B cell (primary cell): ENCODE measurements around the gene SDK1. TPM values are rescaled to one million over a fixed set of nuclear protein-coding genes. Genes with fewer than 3 reads are reported as not detected.

Experiments
- ATAC-seq: fragments of 200-7000 bp; cut with Tn5 transposase; one replicate; pipeline ENCODE4 v1.10.0; 2021; ENCODE audit warnings: low read depth, mild to moderate bottlenecking, moderate number of reproducible peaks, moderate library complexity
- CTCF ChIA-PET: fragments of 350-600 bp; sonication (Branson Sonifier 250); formaldehyde crosslinking; loops from one replicate; lab custom pipeline; 2021; ENCODE audit warnings: antibody characterized with exemption, inconsistent platforms; lab: Charles Lee
- POLR2A ChIA-PET: fragments of 350-600 bp; sonication (Branson Sonifier 250); formaldehyde crosslinking; loops from one replicate; lab custom pipeline; 2021; ENCODE audit warnings: antibody characterized with exemption; lab: Charles Lee
- DNase-seq: peaks from one replicate; pipeline ENCODE4 v3.0.0; 2013
- H2AFZ ChIP-seq: 2 replicates; pipeline ENCODE4 v1.6.1; 2012; ENCODE audit warnings: mild to moderate bottlenecking, low read depth, low read length; ENCODE audit not compliant: insufficient read depth, poor library complexity, severe bottlenecking
- H3K27ac ChIP-seq, 2 donors: 1 replicate in 1 of 2; 2 replicates in 1 of 2; pipeline ENCODE4 v1.5.1; 2012 to 2013; ENCODE audit warnings: low read length in 2 of 2, mild to moderate bottlenecking in 2 of 2, moderate library complexity in 1 of 2
- H3K27me3 ChIP-seq, 4 experiments: fragments of 200-600 bp in 1 of 4; sonication (generic) in 1 of 4; replicated peaks in 1 of 4; 1 replicate in 2 of 4; 2 replicates in 2 of 4; pipeline versions ENCODE4 v1.6.1 to v1.7.0; 2013 to 2016; ENCODE audit warnings: low read length in 3 of 4, mild to moderate bottlenecking in 2 of 4, mixed read lengths in 1 of 4, moderate library complexity in 1 of 4; ENCODE audit not compliant: insufficient read depth in 4 of 4, control insufficient read depth in 3 of 4; ENCODE audit errors: control extremely low read depth in 1 of 4
- H3K36me3 ChIP-seq, 2 experiments: replicated peaks in 1 of 2; 1 replicate in 1 of 2; 2 replicates in 1 of 2; pipeline versions ENCODE4 v1.6.1 to v1.7.1; 2013; ENCODE audit warnings: low read length in 1 of 2; ENCODE audit not compliant: insufficient read depth in 2 of 2, control insufficient read depth in 1 of 2; ENCODE audit errors: control extremely low read depth in 1 of 2, extremely low read depth in 1 of 2
- H3K4me1 ChIP-seq, 2 donors: fragments of 200-600 bp in 1 of 2; sonication (generic) in 1 of 2; 1 replicate in 1 of 2; 2 replicates in 1 of 2; pipeline versions ENCODE4 v1.5.1 to v1.6.1; 2013 to 2017; ENCODE audit warnings: low read length in 2 of 2; ENCODE audit not compliant: control insufficient read depth in 2 of 2, insufficient read depth in 2 of 2
- H3K4me2 ChIP-seq: replicated peaks from 2 replicates; pipeline ENCODE3; 2012; ENCODE audit warnings: mild to moderate bottlenecking, low read depth, low read length; ENCODE audit not compliant: poor library complexity, severe bottlenecking
- H3K4me3 ChIP-seq, 5 experiments: fragments of 200-600 bp in 1 of 5; sonication (generic) in 1 of 5; 1 replicate in 3 of 5; 2 replicates in 2 of 5; pipeline versions ENCODE4 v1.5.1 to v1.7.0; 2011 to 2016; ENCODE audit warnings: low read length in 4 of 5, mild to moderate bottlenecking in 4 of 5, low read depth in 2 of 5, control low read depth in 1 of 5, moderate library complexity in 1 of 5; ENCODE audit not compliant: insufficient read depth in 1 of 5; ENCODE audit errors: control extremely low read depth in 1 of 5, extremely low read depth in 1 of 5
- H3K79me2 ChIP-seq: fragments of 200-600 bp; sonication (generic); one replicate; pipeline ENCODE4 v1.6.0; 2016; ENCODE audit warnings: low read length; ENCODE audit not compliant: control insufficient read depth, insufficient read depth
- H3K9ac ChIP-seq: fragments of 200-600 bp; sonication (generic); 2 replicates; pipeline ENCODE4 v1.6.1; 2017; ENCODE audit warnings: mild to moderate bottlenecking, low read length, moderate library complexity
- H3K9me3 ChIP-seq, 3 donors: one replicate each; pipeline versions ENCODE4 v1.6.1 to v1.7.1; 2013; ENCODE audit warnings: low read length in 2 of 3; ENCODE audit not compliant: control insufficient read depth in 2 of 3, insufficient read depth in 1 of 3; ENCODE audit errors: control extremely low read depth in 1 of 3
- H4K20me1 ChIP-seq: 2 replicates; pipeline ENCODE4 v1.6.0; 2012; ENCODE audit warnings: mild to moderate bottlenecking, low read length; ENCODE audit not compliant: insufficient read depth, control insufficient read depth, poor library complexity, severe bottlenecking
- H3K27ac Mint-ChIP-seq: one replicate; pipeline ENCODE4 v1.8.0; 2021; ENCODE audit warnings: mixed read lengths
- H3K27me3 Mint-ChIP-seq: one replicate; pipeline ENCODE4 v1.8.0; 2021; ENCODE audit warnings: mixed read lengths
- H3K4me1 Mint-ChIP-seq: one replicate; pipeline ENCODE4 v1.8.0; 2021; ENCODE audit warnings: mixed read lengths
- H3K4me3 Mint-ChIP-seq: one replicate; pipeline ENCODE4 v1.8.0; 2021; ENCODE audit warnings: mixed read lengths
- H3K9me3 Mint-ChIP-seq: one replicate; pipeline ENCODE4 v1.8.0; 2022; ENCODE audit warnings: mixed read lengths; ENCODE audit not compliant: insufficient read depth
- EZH2 ChIP-seq: IDR thresholded peaks from 2 replicates; pipeline ENCODE4 v1.6.1; 2012; ENCODE audit warnings: borderline replicate concordance, low read depth, mild to moderate bottlenecking, moderate library complexity, low read length; ENCODE audit not compliant: insufficient read depth, poor library complexity, severe bottlenecking
- WGBS: methylation state at CpG from one replicate; pipeline ENCODE4 v1.1.5; 2013; ENCODE audit warnings: missing lambda C conversion rate; ENCODE audit not compliant: insufficient coverage; 5-methylcytosine and 5-hydroxymethylcytosine counted together
- intact Hi-C: fragments of 100-400 bp; cut with micrococcal nuclease; formaldehyde crosslinking; loops from one replicate; pipeline ENCODE4 v1.10.0; 2022
- polyA plus RNA-seq: library from polyadenylated mRNA; depleted of rRNA; stranded (reverse); fragments of >200 nt; gene quantifications from 2 replicates; pipeline ENCODE4 v1.2.3, GENCODE V29; 2012
- total RNA-seq, 2 donors: library from RNA; stranded (reverse); fragments of 120-200 nt in 1 of 2; gene quantifications; 1 replicate in 1 of 2; 2 replicates in 1 of 2; pipeline versions ENCODE4 v1.2.3 to v1.2.4, GENCODE V29; 2013 to 2022
- TF ChIP-seq, protein P1 (sequence below): fragments of 200-600 bp; IDR thresholded peaks from one replicate; pipeline ENCODE4 v1.8.0; 2022; ENCODE audit warnings: antibody characterized with exemption, mild to moderate bottlenecking

SDK1 gene
- total and polyA plus RNA-seq, 2 donors (not counting 1 experiment from before 2014, with no cell fraction given) = 0.73 to 2.0 TPM

DNA sequence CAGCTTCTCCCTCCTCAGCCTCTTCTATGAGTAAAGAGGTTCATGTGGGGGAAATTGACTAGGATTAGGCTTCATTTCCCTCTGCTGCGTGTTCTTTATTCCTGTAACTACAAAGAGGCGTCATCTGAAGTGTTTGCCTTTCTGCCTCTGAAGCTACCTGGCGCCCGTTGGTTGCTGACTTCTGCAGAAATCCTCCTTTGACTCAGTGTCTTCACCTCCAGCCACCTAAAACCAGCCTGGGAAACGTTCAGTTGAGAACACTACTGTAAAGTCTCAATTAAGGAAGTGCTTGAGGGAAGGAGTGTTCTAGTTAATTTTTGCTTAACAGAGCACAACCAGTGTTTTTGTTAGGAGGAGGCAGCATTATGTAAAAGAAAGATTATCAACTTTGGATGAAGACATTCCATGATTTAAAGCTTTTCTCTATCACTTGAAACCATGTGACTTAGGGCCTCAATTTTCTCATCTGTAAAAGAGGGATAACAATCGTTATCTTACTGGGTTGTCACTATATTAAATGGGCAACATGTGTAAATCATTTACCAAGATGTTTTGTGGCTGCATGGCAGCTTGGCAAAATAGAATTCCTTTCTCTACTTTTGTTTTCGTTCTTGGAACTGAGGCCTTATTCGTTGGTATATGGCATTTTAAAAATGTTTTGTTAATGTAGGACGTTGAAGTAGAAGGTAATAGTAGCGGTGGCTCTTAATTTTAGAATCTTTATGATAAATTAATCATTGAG, 642.9 kb downstream of the SDK1 start:
- H3K4me1 Mint-ChIP-seq = no peaks in the 10 kb centered on the region
- H3K27ac Mint-ChIP-seq = no peak overlapping the region
- Histone ChIP-seq H3K4me2 (no peak overlapping the region), H3K36me3 (no peaks in the 10 kb centered on the region), H3K4me1 (no peaks in the 10 kb centered on the region), H3K79me2 (no peaks in the 10 kb centered on the region), H2AFZ (no peak overlapping the region), H3K27ac (no peak overlapping the region), H3K9me3 (peaks cover 0 to 16% (median 4%) of the 10 kb centered on the region in 3 donors), H3K9ac (no peak overlapping the region), H3K27me3 (no peaks in the 10 kb centered on the region), H3K4me3 (no peak overlapping the region), H4K20me1 (no peaks in the 10 kb centered on the region)
- WGBS = no CpG with 5 or more reads among the region's 10 CpGs
- intact Hi-C loops = no loop called here
- H3K4me3 Mint-ChIP-seq = no peak overlapping the region
- CTCF ChIA-PET = no interaction called here
- peaks cover 29% of the 10 kb centered on the region for H3K27me3 Mint-ChIP-seq
- DNase-seq = no peak
- no peaks in the 10 kb centered on the region for H3K9me3 Mint-ChIP-seq
- POLR2A ChIA-PET = no interaction called here
- no peak for ATAC-seq
- TF ChIP-seq, protein P1, sequence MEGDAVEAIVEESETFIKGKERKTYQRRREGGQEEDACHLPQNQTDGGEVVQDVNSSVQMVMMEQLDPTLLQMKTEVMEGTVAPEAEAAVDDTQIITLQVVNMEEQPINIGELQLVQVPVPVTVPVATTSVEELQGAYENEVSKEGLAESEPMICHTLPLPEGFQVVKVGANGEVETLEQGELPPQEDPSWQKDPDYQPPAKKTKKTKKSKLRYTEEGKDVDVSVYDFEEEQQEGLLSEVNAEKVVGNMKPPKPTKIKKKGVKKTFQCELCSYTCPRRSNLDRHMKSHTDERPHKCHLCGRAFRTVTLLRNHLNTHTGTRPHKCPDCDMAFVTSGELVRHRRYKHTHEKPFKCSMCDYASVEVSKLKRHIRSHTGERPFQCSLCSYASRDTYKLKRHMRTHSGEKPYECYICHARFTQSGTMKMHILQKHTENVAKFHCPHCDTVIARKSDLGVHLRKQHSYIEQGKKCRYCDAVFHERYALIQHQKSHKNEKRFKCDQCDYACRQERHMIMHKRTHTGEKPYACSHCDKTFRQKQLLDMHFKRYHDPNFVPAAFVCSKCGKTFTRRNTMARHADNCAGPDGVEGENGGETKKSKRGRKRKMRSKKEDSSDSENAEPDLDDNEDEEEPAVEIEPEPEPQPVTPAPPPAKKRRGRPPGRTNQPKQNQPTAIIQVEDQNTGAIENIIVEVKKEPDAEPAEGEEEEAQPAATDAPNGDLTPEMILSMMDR = no peak
- no peak for TF ChIP-seq EZH2

DNA sequence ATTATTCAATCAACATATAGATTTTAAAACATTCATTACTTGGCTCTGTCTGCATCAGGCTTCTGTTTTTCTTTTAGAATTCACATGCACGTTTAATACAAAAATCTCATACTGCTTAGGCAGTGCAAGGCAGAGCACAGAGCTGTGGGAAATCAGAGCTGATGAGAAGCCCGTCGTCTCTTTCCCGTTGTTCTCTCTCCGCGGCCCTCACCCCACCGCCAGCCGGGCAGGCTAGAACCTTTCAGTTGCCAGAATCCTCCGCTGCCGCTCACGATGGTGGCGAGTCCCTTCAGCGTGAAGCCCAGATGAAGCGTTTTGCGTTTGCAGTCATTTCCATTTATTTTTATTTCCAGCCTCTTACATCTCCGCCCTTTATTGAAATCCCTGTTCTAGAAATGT, 648.2 kb downstream of the SDK1 start:
- no peak for DNase-seq
- Histone ChIP-seq H3K27ac (no peak overlapping the region), H3K27me3 (peaks cover 0 to 3% (median 0%) of the 10 kb centered on the region in 4 experiments), H3K4me3 (no peak overlapping the region), H3K36me3 (no peaks in the 10 kb centered on the region), H3K9me3 (peaks cover 0 to 13% (median 4%) of the 10 kb centered on the region in 3 donors), H3K79me2 (no peaks in the 10 kb centered on the region), H2AFZ (no peak overlapping the region), H3K4me2 (no peak overlapping the region), H3K9ac (no peak overlapping the region), H4K20me1 (no peaks in the 10 kb centered on the region), H3K4me1 (peaks cover 0 to 5% of the 10 kb centered on the region in 2 donors)
- H3K9me3 Mint-ChIP-seq = no peaks in the 10 kb centered on the region
- 86% methylated on average over 14 of the region's 16 CpGs for WGBS
- CTCF ChIA-PET = no interaction called here
- TF ChIP-seq, protein P1 = no peak
- no peak for TF ChIP-seq EZH2
- H3K4me3 Mint-ChIP-seq = no peak overlapping the region
- H3K27ac Mint-ChIP-seq = no peak overlapping the region
- no peak for ATAC-seq
- H3K4me1 Mint-ChIP-seq = peaks cover 3% of the 10 kb centered on the region
- POLR2A ChIA-PET = no interaction called here
- H3K27me3 Mint-ChIP-seq = peaks cover 33% of the 10 kb centered on the region
- intact Hi-C loops = no loop called here
